Measurements from ENCODE around the gene CKAP5.

- TF ChIP-seq POLR2AphosphoS5 (IDR thresholded peaks at IDR 0.05) (no peak), CTCF (IDR thresholded peaks at IDR 0.05) (no peak), POLR2A (IDR thresholded peaks at IDR 0.05) (no peak), EP300 (IDR thresholded peaks at IDR 0.05) (no peak)
Measured at GRCh38 chr11:46697303-46697702, 148.8 kb downstream of the CKAP5 start.

Measured in gastroesophageal sphincter (tissue), 3 donors.